T follicular helper cell (primary cell): Measurements from ENCODE around the gene NFXL1.

Experiments
- DNase-seq: peaks from one replicate; pipeline ENCODE4 v3.0.0-alpha.2; 2020; ENCODE audit warnings: low read depth

The NFXL1 gene

GRCh38 chr4:47831026-47831679 lies 83.2 kb downstream of the NFXL1 start:
- DNase-seq: no peak

- DNase-seq: no peak
Measured at GRCh38 chr4:47830265-47831025, 83.9 kb downstream of the NFXL1 start.

DNA sequence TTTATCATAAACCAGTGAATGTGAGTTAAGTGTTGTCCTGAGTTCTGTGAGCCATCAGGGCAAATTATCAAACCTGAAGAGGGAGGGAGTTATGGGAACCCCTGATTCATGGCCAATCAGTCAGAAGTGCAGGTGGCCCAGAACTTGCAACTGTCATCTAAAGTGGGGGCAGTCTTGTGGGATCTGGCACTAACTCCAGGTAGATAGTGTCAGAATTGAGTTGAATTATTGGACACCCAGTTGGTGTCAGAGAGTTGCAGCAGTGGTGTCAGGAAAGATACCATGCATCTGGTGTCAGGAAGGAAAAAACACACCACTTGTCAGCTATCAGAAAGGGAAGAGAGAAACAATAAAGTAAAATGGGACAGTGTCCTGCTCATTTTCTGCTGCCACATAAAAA lies 84.9 kb downstream of the NFXL1 start:
- DNase-seq: no peak

- no peak for DNase-seq
Measured at GRCh38 chr4:47827343-47828047, 86.9 kb downstream of the NFXL1 start.

GRCh38 chr4:47824840-47825239 lies 89.5 kb downstream of the NFXL1 start:
- no peak for DNase-seq

- no peak for DNase-seq
Measured at GRCh38 chr4:47819178-47819577, 95.2 kb downstream of the NFXL1 start.

- DNase-seq: no peak
Measured at GRCh38 chr4:47817275-47817674, 97.1 kb downstream of the NFXL1 start.

GRCh38 chr4:47816748-47817147 lies 97.6 kb downstream of the NFXL1 start:
- DNase-seq: no peak

DNA sequence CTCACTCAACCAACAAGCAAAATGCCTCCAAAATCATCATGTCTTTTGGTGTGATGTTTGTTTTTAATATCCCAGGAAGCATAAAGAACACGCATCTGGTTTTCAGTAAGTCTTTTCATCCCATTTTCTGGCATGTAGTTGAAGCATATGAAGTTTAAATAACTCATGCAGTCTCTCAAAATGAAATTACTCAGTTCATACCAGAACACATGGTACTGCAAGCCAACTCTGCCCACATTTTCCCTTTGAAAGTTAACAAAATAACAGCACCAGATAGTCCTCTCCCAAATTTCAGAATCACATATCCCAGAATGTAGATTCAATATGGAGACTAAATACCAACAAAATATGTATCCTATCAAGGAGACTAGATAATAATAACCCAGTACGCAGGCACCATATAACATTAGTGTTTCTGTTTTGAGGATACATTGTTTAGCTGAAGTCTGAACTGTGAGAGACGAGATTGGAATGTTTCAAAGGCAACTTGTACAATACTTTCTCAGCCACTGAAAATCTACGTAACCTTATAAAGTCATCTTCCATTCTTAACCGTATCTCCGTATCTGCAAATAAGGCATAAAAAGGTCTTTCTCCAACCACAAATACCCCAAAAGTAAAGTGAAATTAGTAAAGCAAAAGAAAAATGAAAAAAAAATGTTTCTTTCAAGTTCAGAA lies 99.6 kb downstream of the NFXL1 start:
- no peak for DNase-seq

- DNase-seq: no peak
Measured at GRCh38 chr4:47809654-47810203, 104.7 kb downstream of the NFXL1 start.

- DNase-seq: no peak
Measured at GRCh38 chr4:47804598-47804997, 109.8 kb downstream of the NFXL1 start.

DNA sequence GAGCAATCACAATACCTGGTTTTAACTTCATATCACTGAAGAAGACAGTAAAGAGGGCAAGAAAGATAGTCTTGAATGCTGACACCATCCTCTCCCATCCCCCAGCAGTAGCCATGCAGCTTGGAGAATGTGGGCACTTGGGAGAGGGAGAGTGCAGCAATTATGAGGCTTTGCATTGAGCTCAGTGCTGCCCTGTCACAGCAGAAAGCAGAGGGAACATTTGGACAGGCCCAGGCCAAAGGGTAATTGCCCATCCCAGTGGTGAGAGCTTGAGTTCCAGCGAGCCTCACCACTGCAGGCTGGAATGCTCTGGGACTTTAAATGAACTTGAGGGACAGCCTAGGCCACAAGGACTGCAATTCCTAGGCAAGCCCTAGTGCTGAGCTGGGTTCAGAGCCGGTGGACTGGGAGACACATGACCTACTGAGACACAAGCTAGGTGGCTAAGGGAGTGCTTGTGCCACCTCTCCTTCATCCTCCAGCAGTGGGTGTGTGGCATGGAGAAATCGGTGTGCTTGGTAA lies 112.8 kb downstream of the NFXL1 start:
- DNase-seq: no peak

DNA sequence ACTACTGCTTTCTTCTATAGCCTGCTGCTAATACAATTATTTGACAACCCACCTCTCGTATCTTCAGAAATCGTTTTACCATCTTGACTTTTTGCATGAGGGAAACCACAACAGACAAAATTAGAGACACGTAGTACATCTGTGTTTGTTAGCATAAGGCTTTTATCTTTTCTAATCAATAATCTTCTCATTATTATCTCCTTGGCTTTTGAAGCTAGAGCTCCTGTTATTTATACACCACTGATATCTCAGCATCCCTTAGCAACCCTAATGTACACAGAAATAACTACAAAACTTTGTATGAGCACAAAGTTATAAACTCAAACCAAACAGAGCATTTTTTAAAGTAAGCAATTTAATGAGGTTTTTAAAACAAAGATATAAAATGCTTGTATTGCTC lies 116.2 kb downstream of the NFXL1 start:
- no peak for DNase-seq
